Tibial nerve (tissue), 4 donors: ENCODE measurements around the gene POP5.
"Not testable (repeated sequence)": the region's sequence is repeated elsewhere in the genome, so short reads cannot be mapped to it uniquely, and the experiment has no call there.

Experiments used
- EP300 ChIP-seq, 2 donors: sonication (generic); formaldehyde crosslinking; IDR thresholded peaks; one replicate each; pipeline ENCODE4 v1.6.1; 2017; ENCODE audit warnings: antibody characterized with exemption in 2 of 2, mild to moderate bottlenecking in 1 of 2
- POLR2A ChIP-seq, 2 donors: fragments of 450-650 bp; IDR thresholded peaks; one replicate each; pipeline ENCODE4 v1.6.1; 2017; ENCODE audit warnings: antibody characterized with exemption in 2 of 2, mild to moderate bottlenecking in 2 of 2, moderate library complexity in 2 of 2
- TF ChIP-seq, protein P1 (sequence below), 5 experiments: fragments of 200-600 bp in 3 of 5; fragments of 450-650 bp in 2 of 5; sonication (generic) in 3 of 5; IDR thresholded peaks; one replicate each; pipeline ENCODE4 v1.5.1; 2016 to 2019; ENCODE audit warnings: antibody characterized with exemption in 5 of 5, mild to moderate bottlenecking in 3 of 5, moderate library complexity in 2 of 5

DNA sequence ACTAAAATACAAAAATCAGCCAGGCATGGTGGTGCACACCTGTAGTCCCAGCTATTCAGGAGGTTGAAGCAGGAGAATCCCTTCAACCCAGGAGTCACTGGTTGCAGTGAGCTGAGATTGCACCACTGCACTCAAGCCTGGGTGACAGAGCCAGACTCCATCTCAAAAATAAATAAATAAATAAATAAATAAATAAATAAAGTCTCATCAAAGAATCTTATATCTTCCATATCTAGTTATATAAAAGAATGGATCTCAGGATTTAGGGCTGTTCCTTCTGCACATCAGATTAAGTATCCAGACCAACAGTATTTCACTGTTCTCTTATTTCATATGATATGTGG, 50.8 kb downstream of the POP5 start:
- not testable (repeated sequence) for TF ChIP-seq POLR2A, EP300 (IDR thresholded peaks at IDR 0.05)
- TF ChIP-seq, protein P1, sequence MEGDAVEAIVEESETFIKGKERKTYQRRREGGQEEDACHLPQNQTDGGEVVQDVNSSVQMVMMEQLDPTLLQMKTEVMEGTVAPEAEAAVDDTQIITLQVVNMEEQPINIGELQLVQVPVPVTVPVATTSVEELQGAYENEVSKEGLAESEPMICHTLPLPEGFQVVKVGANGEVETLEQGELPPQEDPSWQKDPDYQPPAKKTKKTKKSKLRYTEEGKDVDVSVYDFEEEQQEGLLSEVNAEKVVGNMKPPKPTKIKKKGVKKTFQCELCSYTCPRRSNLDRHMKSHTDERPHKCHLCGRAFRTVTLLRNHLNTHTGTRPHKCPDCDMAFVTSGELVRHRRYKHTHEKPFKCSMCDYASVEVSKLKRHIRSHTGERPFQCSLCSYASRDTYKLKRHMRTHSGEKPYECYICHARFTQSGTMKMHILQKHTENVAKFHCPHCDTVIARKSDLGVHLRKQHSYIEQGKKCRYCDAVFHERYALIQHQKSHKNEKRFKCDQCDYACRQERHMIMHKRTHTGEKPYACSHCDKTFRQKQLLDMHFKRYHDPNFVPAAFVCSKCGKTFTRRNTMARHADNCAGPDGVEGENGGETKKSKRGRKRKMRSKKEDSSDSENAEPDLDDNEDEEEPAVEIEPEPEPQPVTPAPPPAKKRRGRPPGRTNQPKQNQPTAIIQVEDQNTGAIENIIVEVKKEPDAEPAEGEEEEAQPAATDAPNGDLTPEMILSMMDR (IDR thresholded peaks at IDR 0.05) = not testable (repeated sequence)
